Measurements from ENCODE around the gene NUMA1. TPM values are rescaled to one million over a fixed set of nuclear protein-coding genes. Genes with fewer than 3 reads are reported as not detected.

Gene NUMA1
- total RNA-seq, 1 donor from 2014 or later, result 157 TPM

DNA sequence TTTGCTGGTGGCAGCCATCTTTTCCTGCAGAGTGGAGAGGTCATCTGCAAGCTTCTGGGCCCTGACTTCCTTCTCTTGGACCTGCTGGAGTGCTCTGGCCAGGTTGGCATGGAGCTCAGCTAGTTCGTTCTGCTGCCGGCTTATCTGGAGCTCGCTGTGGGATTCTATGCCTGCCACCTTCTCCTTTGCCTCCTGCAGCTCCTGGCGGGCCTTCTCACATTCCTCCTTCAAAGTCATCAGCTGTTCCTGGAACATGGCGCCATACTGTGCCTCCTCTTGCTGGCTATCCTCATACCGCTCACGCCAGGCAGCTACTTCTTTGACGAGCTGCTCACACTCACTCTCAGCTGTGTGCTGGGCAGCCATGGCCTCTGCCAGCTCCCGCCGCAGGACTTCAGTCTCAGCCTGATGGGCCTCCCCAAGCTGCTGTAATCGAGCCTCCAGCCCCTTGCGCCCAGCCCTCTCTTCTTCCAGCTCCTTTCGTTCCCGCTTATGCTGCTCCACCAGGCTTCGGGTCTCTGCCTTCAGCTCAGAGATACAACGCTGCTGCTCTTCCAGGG is 65.5 kb downstream of the NUMA1 start:
- H3K27me3 ChIP-seq (ENCODE audit: control insufficient read depth, insufficient read depth, low read length), result no peaks in the 10 kb centered on the region
- peaks cover 18% of the 10 kb centered on the region for H3K36me3 ChIP-seq (ENCODE audit: control insufficient read depth, insufficient read depth, low read length)
- no peak for DNase-seq (ENCODE audit: low read depth)

DNA sequence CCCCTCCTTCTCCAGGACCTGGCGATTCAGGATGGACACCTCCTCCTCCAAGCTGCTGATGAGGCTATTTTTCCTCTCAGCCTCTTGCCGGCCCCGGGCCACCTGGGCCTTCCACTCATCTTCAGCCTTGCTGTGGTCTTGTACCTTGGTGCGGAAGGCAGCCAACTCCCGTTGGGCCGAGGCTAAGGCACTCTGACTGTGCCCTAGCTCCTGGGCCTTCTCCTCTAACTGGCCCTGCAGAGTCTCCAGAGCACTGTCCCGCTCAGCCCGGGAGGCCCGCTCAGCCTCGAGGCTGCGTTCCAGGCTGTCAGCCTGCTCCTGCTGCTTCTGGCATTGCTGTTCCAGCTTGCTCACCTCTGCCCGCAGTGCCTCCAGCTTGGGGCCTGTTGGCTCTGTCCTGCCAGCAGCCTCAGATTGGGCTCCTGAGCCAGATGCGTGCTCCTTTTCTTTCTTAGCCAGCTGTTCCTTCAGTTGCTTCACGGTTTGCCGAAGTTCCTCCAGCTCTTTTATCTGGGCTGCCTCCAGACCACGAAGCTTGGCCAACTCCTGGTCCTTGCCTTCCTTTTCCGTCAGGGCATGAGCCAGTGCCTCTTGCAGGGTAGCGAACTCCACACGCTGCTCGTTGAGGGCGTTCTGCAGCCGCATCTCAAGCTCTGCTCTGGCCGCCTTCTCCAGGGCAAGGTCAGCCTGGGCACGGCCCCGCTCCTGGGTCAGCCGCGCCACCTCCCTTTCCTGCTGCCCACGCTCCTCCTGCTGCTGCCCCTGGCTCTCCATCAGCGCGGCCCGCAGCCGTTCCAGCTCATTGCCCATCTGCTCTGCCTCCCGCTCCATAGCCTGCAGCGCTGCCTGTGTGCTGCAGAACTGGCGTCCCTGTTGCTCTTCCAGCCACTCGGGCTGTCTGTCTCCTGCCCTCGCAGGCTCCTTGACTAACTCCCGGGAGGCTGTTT is 66.3 kb downstream of the NUMA1 start:
- H3K4me3 ChIP-seq (ENCODE audit: low read depth, low read length), result no peak overlapping the region
- no peaks in the 10 kb centered on the region for H3K27me3 ChIP-seq (ENCODE audit: control insufficient read depth, insufficient read depth, low read length)
- H3K36me3 ChIP-seq (ENCODE audit: control insufficient read depth, insufficient read depth, low read length), result peaks cover 18% of the 10 kb centered on the region
- DNase-seq (ENCODE audit: low read depth), result no peak
- TF ChIP-seq, protein P1, sequence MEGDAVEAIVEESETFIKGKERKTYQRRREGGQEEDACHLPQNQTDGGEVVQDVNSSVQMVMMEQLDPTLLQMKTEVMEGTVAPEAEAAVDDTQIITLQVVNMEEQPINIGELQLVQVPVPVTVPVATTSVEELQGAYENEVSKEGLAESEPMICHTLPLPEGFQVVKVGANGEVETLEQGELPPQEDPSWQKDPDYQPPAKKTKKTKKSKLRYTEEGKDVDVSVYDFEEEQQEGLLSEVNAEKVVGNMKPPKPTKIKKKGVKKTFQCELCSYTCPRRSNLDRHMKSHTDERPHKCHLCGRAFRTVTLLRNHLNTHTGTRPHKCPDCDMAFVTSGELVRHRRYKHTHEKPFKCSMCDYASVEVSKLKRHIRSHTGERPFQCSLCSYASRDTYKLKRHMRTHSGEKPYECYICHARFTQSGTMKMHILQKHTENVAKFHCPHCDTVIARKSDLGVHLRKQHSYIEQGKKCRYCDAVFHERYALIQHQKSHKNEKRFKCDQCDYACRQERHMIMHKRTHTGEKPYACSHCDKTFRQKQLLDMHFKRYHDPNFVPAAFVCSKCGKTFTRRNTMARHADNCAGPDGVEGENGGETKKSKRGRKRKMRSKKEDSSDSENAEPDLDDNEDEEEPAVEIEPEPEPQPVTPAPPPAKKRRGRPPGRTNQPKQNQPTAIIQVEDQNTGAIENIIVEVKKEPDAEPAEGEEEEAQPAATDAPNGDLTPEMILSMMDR (IDR thresholded peaks at IDR 0.05; ENCODE audit: insufficient read depth, low read length, poor library complexity, severe bottlenecking), result no peak

More for the DNA sequence above, 65.5 kb downstream of the NUMA1 start:
- TF ChIP-seq, protein P1 (IDR thresholded peaks at IDR 0.05; ENCODE audit: insufficient read depth, low read length, poor library complexity, severe bottlenecking), result no peak
- no peak overlapping the region for H3K4me3 ChIP-seq (ENCODE audit: low read depth, low read length)

DNA sequence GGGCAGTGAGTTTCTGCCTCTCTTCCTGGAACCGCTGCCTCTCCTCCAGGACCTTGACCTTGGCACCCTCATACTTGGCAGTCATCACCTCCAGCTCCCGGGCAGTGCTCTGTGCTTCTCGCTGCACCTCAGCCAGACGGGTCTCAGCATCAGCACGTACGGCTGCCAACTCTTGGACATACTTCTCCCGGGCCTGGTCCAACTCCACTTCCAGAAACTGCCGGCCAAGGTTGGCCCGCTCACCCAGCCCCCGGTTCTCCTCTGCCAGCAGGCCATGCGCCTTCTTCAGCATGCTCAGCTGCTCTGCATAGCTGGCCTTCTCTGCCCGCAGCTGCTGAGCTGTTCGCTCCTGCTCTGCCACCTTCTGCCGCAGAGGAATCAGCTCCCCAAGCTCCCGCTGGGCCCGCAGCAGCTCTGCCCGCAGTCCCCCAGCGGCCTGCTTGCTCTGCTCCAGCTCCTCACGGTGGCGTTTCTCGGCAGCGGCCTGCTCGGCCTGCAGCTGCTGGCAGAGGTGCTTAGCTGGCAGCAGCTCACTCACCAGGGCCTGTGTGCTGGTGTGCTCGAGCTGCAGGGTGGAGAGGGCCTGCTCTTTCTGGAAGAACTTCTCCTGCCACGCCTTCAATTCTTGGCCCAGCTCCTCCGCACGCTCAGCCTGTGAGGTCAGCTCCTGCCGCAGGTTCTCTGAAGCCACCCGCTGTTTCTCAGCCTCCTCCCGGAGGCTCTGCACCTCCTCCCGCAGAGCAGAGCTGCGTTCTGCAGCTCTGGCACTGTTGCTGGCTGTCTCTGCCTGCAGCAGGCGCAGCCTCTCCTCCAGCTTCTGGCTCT is 67.2 kb downstream of the NUMA1 start:
- DNase-seq (ENCODE audit: low read depth), result no peak
- no peak overlapping the region for H3K4me3 ChIP-seq (ENCODE audit: low read depth, low read length)
- TF ChIP-seq, protein P1 (IDR thresholded peaks at IDR 0.05; ENCODE audit: insufficient read depth, low read length, poor library complexity, severe bottlenecking), result no peak
- H3K36me3 ChIP-seq (ENCODE audit: control insufficient read depth, insufficient read depth, low read length), result peaks cover 15% of the 10 kb centered on the region
- no peaks in the 10 kb centered on the region for H3K27me3 ChIP-seq (ENCODE audit: control insufficient read depth, insufficient read depth, low read length)

DNA sequence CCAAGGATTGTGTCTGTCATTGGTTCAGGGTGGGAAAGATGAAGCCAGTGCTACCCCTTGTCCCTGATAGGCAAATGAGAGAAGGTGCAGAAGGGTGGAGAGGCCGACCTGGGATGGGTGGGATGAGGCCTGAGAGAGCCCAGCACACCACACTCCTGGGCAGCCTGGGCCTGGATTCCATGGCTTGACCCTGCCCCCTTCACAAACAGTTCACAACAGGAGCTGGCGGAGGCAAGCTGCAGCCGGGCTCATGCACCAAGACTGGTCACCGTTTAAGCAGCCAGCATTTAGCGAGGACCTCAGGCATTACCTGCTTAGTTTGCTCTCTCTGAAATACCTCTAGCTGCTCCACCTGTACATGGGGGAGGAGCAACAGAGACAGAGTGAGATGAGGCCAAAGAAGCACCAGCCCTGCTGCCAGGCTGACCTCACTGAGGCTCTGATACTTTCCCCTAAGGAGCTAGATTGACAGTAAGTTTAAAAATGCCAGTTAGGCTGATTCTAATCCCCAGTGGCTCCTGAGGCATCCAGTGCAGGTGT is 68.2 kb downstream of the NUMA1 start:
- peaks cover 14% of the 10 kb centered on the region for H3K36me3 ChIP-seq (ENCODE audit: control insufficient read depth, insufficient read depth, low read length)

DNA sequence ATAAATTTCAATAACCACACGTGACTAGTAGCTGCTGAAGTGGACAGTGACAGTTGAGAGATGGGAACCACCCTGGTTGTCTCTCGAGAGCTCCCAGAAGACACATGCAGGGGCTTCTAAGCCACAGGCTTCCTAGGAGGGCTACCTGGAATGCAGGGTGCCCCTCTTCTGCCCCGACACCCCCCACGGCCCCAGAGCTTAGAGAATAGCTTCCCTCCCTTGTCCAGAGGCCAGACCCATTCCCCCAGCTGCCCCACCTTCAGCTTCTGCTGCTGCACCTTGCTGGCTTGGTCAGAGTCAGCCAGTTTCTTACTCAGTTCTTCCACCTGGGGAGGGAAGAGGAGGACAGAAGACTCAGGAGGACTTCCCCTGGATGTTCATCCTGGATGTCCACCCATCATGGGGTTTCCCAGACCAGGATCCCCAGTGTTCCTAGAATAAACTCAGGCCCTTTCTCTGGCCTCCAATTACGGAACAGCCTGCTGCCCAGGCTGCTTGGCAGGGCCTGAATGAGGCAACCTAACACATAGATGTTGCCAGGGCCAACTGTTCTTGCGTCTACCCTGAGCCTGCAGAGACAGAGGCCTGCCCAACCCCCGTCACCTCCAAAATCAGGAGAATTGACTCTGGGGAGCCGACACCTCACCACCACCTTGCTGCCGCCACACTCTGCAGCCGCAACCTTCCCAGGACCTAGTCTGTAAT is 69.7 kb downstream of the NUMA1 start:
- TF ChIP-seq, protein P1 (IDR thresholded peaks at IDR 0.05; ENCODE audit: insufficient read depth, low read length, poor library complexity, severe bottlenecking), result no peak
- Histone ChIP-seq H3K4me3 (ENCODE audit: low read depth, low read length) (no peak overlapping the region), H3K27me3 (ENCODE audit: control insufficient read depth, insufficient read depth, low read length) (no peaks in the 10 kb centered on the region), H3K36me3 (ENCODE audit: control insufficient read depth, insufficient read depth, low read length) (peaks cover 16% of the 10 kb centered on the region)
- no peak for DNase-seq (ENCODE audit: low read depth)

More for the DNA sequence above, 68.2 kb downstream of the NUMA1 start:
- TF ChIP-seq, protein P1 (IDR thresholded peaks at IDR 0.05; ENCODE audit: insufficient read depth, low read length, poor library complexity, severe bottlenecking), result no peak
- DNase-seq (ENCODE audit: low read depth), result no peak
- Histone ChIP-seq H3K4me3 (ENCODE audit: low read depth, low read length) (no peak overlapping the region), H3K27me3 (ENCODE audit: control insufficient read depth, insufficient read depth, low read length) (no peaks in the 10 kb centered on the region)
